OCI-LY1 (cell line): ENCODE measurements around the gene DGKQ.
"Not testable (repeated sequence)": the region's sequence is repeated elsewhere in the genome, so short reads cannot be mapped to it uniquely, and the experiment has no call there.

Source experiments
- H2AFZ ChIP-seq: fragments of 200-600 bp; sonication (generic), shearing (Covaris generic); 2 replicates; pipeline ENCODE4 v1.6.0; 2014; ENCODE audit warnings: antibody characterized with exemption, mild to moderate bottlenecking, low read length
- H3F3A ChIP-seq: fragments of 200-600 bp; sonication (generic), shearing (Covaris generic); 2 replicates; pipeline ENCODE4 v1.6.0; 2014; ENCODE audit warnings: mild to moderate bottlenecking, antibody characterized with exemption, low read length, moderate library complexity; ENCODE audit not compliant: insufficient read depth
- H3K27ac ChIP-seq: fragments of 200-600 bp; sonication (generic); 2 replicates; pipeline ENCODE4 v1.5.1; 2014; ENCODE audit warnings: low read length, mixed run types, mild to moderate bottlenecking, low read depth; ENCODE audit not compliant: poor library complexity, severe bottlenecking
- H3K27me3 ChIP-seq: fragments of 200-600 bp; sonication (generic); 2 replicates; pipeline ENCODE4 v1.6.0; 2014; ENCODE audit warnings: antibody characterized with exemption, mild to moderate bottlenecking, low read length, moderate library complexity; ENCODE audit not compliant: insufficient read depth
- H3K36me3 ChIP-seq: fragments of 200-600 bp; sonication (generic); 2 replicates; pipeline ENCODE4 v1.6.1; 2014; ENCODE audit warnings: mild to moderate bottlenecking, antibody characterized with exemption, low read length, moderate library complexity, mixed read lengths; ENCODE audit not compliant: insufficient read depth
- H3K4me1 ChIP-seq: fragments of 200-600 bp; sonication (generic); 2 replicates; pipeline ENCODE4 v1.5.1; 2014; ENCODE audit warnings: mild to moderate bottlenecking, low read length, moderate library complexity; ENCODE audit not compliant: insufficient read depth, severe bottlenecking
- H3K4me2 ChIP-seq: fragments of 200-600 bp; sonication (generic), shearing (Covaris generic); 2 replicates; pipeline ENCODE4 v1.6.1; 2014; ENCODE audit warnings: low read length
- H3K4me3 ChIP-seq: fragments of 200-600 bp; sonication (generic); 2 replicates; pipeline ENCODE4 v1.5.1; 2014; ENCODE audit warnings: low read length, low read depth, mild to moderate bottlenecking, mixed read lengths; ENCODE audit not compliant: poor library complexity, severe bottlenecking
- H3K79me2 ChIP-seq: fragments of 200-600 bp; shearing (Covaris generic); 2 replicates; pipeline ENCODE4 v1.6.1; 2016; ENCODE audit warnings: mixed run types, low read length, mixed read lengths; ENCODE audit not compliant: insufficient read depth
- H3K9ac ChIP-seq: fragments of 200-600 bp; sonication (generic), shearing (Covaris generic); 2 replicates; pipeline ENCODE4 v1.6.1; 2014; ENCODE audit warnings: mild to moderate bottlenecking, low read length, mixed read lengths
- H3K9me2 ChIP-seq: fragments of 200-600 bp; sonication (generic), shearing (Covaris generic); 2 replicates; pipeline ENCODE4 v1.6.1; 2014; ENCODE audit warnings: low read depth, mild to moderate bottlenecking, low read length, mixed read lengths
- H3K9me3 ChIP-seq: fragments of 200-600 bp; shearing (Covaris generic); 2 replicates; pipeline ENCODE4 v1.6.1; 2014; ENCODE audit warnings: low read length, mixed read lengths
- H4K20me1 ChIP-seq: fragments of 200-600 bp; sonication (generic), shearing (Covaris generic); 2 replicates; pipeline ENCODE4 v1.6.0; 2016; ENCODE audit warnings: mild to moderate bottlenecking, low read length; ENCODE audit not compliant: insufficient read depth
- CTCF ChIP-seq: fragments of 200-600 bp; sonication (generic), shearing (Covaris generic); IDR thresholded peaks from 2 replicates; pipeline ENCODE4 v1.5.1; 2017; ENCODE audit warnings: mild to moderate bottlenecking, antibody characterized with exemption, low read length, moderate library complexity, mixed read lengths
- EZH2 ChIP-seq: fragments of 200-600 bp; sonication (generic), shearing (Covaris generic); IDR thresholded peaks from 2 replicates; pipeline ENCODE4 v1.8.0; 2017; ENCODE audit warnings: borderline replicate concordance, mixed run types, mild to moderate bottlenecking, antibody characterized with exemption, low read length, moderate library complexity, mixed read lengths

DGKQ gene

GRCh38 chr4:1000686-1001260, 27.4 kb upstream of the DGKQ start:
- Histone ChIP-seq H4K20me1 (no peaks in the 10 kb centered on the region), H3K9me2 (no peaks in the 10 kb centered on the region), H3K9ac (no peak overlapping the region), H3K27ac (no peak overlapping the region), H3K36me3 (no peaks in the 10 kb centered on the region), H3K9me3 (no peaks in the 10 kb centered on the region), H3K27me3 (no peaks in the 10 kb centered on the region), H3K4me1 (no peaks in the 10 kb centered on the region), H3K4me3 (no peak overlapping the region), H3F3A (no peaks in the 10 kb centered on the region), H3K79me2 (no peaks in the 10 kb centered on the region), H2AFZ (no peak overlapping the region), H3K4me2 (no peak overlapping the region)
- TF ChIP-seq CTCF (no peak), EZH2 (no peak)

- Histone ChIP-seq H3K27ac (no peak overlapping the region), H3K9me2 (no peaks in the 10 kb centered on the region), H2AFZ (no peak overlapping the region), H3K36me3 (no peaks in the 10 kb centered on the region), H3K79me2 (no peaks in the 10 kb centered on the region), H3K9ac (no peak overlapping the region), H3K9me3 (no peaks in the 10 kb centered on the region), H4K20me1 (no peaks in the 10 kb centered on the region), H3K4me1 (no peaks in the 10 kb centered on the region), H3K27me3 (no peaks in the 10 kb centered on the region), H3K4me3 (no peak overlapping the region), H3K4me2 (no peak overlapping the region), H3F3A (no peaks in the 10 kb centered on the region)
- TF ChIP-seq EZH2 (no peak), CTCF (no peak)
Measured at GRCh38 chr4:999882-1000425, 26.6 kb upstream of the DGKQ start.

GRCh38 chr4:999240-999863, 26.0 kb upstream of the DGKQ start:
- H3F3A ChIP-seq, H3K79me2 ChIP-seq, H3K27ac ChIP-seq, H3K27me3 ChIP-seq, H3K4me1 ChIP-seq, H3K9me3 ChIP-seq, H4K20me1 ChIP-seq, H3K36me3 ChIP-seq, H3K9ac ChIP-seq, H3K9me2 ChIP-seq, H3K4me2 ChIP-seq, H3K4me3 ChIP-seq, H2AFZ ChIP-seq: not testable (repeated sequence)

GRCh38 chr4:998096-998691, 24.8 kb upstream of the DGKQ start:
- Histone ChIP-seq H3K79me2 (no peaks in the 10 kb centered on the region), H3F3A (no peaks in the 10 kb centered on the region), H4K20me1 (no peaks in the 10 kb centered on the region), H3K9ac (no peak overlapping the region), H2AFZ (no peak overlapping the region), H3K27me3 (no peaks in the 10 kb centered on the region), H3K9me2 (no peaks in the 10 kb centered on the region), H3K27ac (no peak overlapping the region), H3K9me3 (no peaks in the 10 kb centered on the region), H3K4me2 (no peak overlapping the region), H3K4me1 (peaks cover 8% of the 10 kb centered on the region), H3K4me3 (no peak overlapping the region), H3K36me3 (no peaks in the 10 kb centered on the region)
- no peak for TF ChIP-seq CTCF
- TF ChIP-seq EZH2: no peak
